Suprapubic skin (tissue), 4 donors: ENCODE measurements around the gene HRG.

Experiments
- EP300 ChIP-seq: sonication (generic); formaldehyde crosslinking; IDR thresholded peaks from one replicate; pipeline ENCODE4 v1.6.1; 2017; ENCODE audit warnings: antibody characterized with exemption
- POLR2A ChIP-seq, 2 donors: fragments of 450-650 bp; IDR thresholded peaks; one replicate each; pipeline ENCODE4 v1.6.1; 2017; ENCODE audit warnings: antibody characterized with exemption in 2 of 2, mild to moderate bottlenecking in 2 of 2, moderate library complexity in 2 of 2
- POLR2AphosphoS5 ChIP-seq, 3 donors: sonication (generic); formaldehyde crosslinking; IDR thresholded peaks; one replicate each; pipeline ENCODE4 v1.6.1; 2017; ENCODE audit warnings: antibody characterized with exemption in 3 of 3
- TF ChIP-seq, protein P1 (sequence below), 2 donors: fragments of 200-600 bp in 1 of 2; fragments of 450-650 bp in 1 of 2; sonication (generic) in 1 of 2; IDR thresholded peaks; one replicate each; pipeline ENCODE4 v1.5.1; 2016 to 2019; ENCODE audit warnings: antibody characterized with exemption in 2 of 2, mild to moderate bottlenecking in 1 of 2, moderate library complexity in 1 of 2

GRCh38 chr3:186653984-186654383 lies 11.8 kb upstream of the HRG start:
- TF ChIP-seq, protein P1, sequence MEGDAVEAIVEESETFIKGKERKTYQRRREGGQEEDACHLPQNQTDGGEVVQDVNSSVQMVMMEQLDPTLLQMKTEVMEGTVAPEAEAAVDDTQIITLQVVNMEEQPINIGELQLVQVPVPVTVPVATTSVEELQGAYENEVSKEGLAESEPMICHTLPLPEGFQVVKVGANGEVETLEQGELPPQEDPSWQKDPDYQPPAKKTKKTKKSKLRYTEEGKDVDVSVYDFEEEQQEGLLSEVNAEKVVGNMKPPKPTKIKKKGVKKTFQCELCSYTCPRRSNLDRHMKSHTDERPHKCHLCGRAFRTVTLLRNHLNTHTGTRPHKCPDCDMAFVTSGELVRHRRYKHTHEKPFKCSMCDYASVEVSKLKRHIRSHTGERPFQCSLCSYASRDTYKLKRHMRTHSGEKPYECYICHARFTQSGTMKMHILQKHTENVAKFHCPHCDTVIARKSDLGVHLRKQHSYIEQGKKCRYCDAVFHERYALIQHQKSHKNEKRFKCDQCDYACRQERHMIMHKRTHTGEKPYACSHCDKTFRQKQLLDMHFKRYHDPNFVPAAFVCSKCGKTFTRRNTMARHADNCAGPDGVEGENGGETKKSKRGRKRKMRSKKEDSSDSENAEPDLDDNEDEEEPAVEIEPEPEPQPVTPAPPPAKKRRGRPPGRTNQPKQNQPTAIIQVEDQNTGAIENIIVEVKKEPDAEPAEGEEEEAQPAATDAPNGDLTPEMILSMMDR (IDR thresholded peaks at IDR 0.05) = no peak
- no peak for TF ChIP-seq POLR2A (IDR thresholded peaks at IDR 0.05)
- TF ChIP-seq POLR2AphosphoS5 (IDR thresholded peaks at IDR 0.05) = no peak
- TF ChIP-seq EP300 = no peak
